A673 (cell line): ENCODE measurements around the gene RSRC1. TPM values are rescaled to one million over a fixed set of nuclear protein-coding genes. Genes with fewer than 3 reads are reported as not detected.

Experiments used
- BruUV-seq: library from RNA; stranded (reverse); fragments of 400-500 nt; replicated peaks from 2 replicates; lab custom pipeline; 2021; lab: Mats Ljungman, UMichigan
- CTCF ChIA-PET: fragments of 300-600 bp; sonication (Branson Sonifier 250); formaldehyde crosslinking; loops from one replicate; lab custom pipeline; 2022; ENCODE audit warnings: antibody characterized with exemption; lab: Charles Lee
- POLR2A ChIA-PET: fragments of 300-600 bp; sonication (Branson Sonifier 250); formaldehyde crosslinking; loops from one replicate; lab custom pipeline; 2022; ENCODE audit warnings: antibody characterized with exemption; ENCODE audit not compliant: low non-redundant PET; lab: Charles Lee
- DNase-seq: peaks from one replicate; pipeline ENCODE4 v3.0.0-alpha.2; 2015; ENCODE audit warnings: low spot score
- H3K27ac ChIP-seq: fragments of 200-600 bp; sonication (generic); 2 replicates; pipeline ENCODE4 v1.5.1; 2016; ENCODE audit warnings: mixed run types, low read depth, mild to moderate bottlenecking, mixed read lengths, antibody characterized with exemption, low read length; ENCODE audit not compliant: poor library complexity, severe bottlenecking
- H3K27me3 ChIP-seq: fragments of 200-600 bp; sonication (generic); replicated peaks from 2 replicates; pipeline ENCODE4 v1.6.1; 2017; ENCODE audit warnings: mixed run types, low read depth, mild to moderate bottlenecking, mixed read lengths, antibody characterized with exemption, low read length; ENCODE audit not compliant: insufficient read depth, poor library complexity
- H3K36me3 ChIP-seq: fragments of 200-600 bp; sonication (generic); 2 replicates; pipeline ENCODE4 v1.6.1; 2016; ENCODE audit warnings: mixed run types, mild to moderate bottlenecking, mixed read lengths, antibody characterized with exemption, low read length; ENCODE audit not compliant: insufficient read depth, poor library complexity, severe bottlenecking
- H3K4me1 ChIP-seq: fragments of 200-600 bp; sonication (generic); 2 replicates; pipeline ENCODE4 v1.6.1; 2017; ENCODE audit warnings: mixed run types, mild to moderate bottlenecking, mixed read lengths, antibody characterized with exemption, low read length; ENCODE audit not compliant: insufficient read depth, poor library complexity, severe bottlenecking
- H3K4me3 ChIP-seq: fragments of 200-600 bp; sonication (generic); 2 replicates; pipeline ENCODE4 v1.5.1; 2016; ENCODE audit warnings: low read depth, mixed run types, mild to moderate bottlenecking, mixed read lengths, low read length; ENCODE audit not compliant: poor library complexity, severe bottlenecking
- H3K9me3 ChIP-seq: fragments of 200-600 bp; sonication (generic); 2 replicates; pipeline ENCODE4 v1.6.1; 2016; ENCODE audit warnings: mixed run types, low read depth, mild to moderate bottlenecking, mixed read lengths, antibody characterized with exemption, low read length; ENCODE audit not compliant: poor library complexity, severe bottlenecking
- EZH2 ChIP-seq: fragments of 200-600 bp; sonication (generic); IDR thresholded peaks from 2 replicates; pipeline ENCODE4 v1.6.1; 2017; ENCODE audit warnings: borderline replicate concordance, low read depth, mild to moderate bottlenecking, mixed read lengths, antibody characterized with exemption, low read length; ENCODE audit not compliant: poor library complexity, severe bottlenecking
- intact Hi-C: fragments of 100-400 bp; cut with micrococcal nuclease; formaldehyde crosslinking; loops from one replicate; pipeline ENCODE4 v1.10.0; 2022; ENCODE audit not compliant: unreplicated experiment
- total RNA-seq: library from RNA; stranded (reverse); gene quantifications from 2 replicates; pipeline ENCODE4 v1.2.3, GENCODE V29; 2021
- TF ChIP-seq, protein P1 (sequence below): fragments of 300-800, 200-600 bp; sonication (generic); conservative IDR thresholded peaks from 2 replicates; pipeline ENCODE4 v1.5.1; 2017; ENCODE audit warnings: low read depth, mild to moderate bottlenecking, antibody characterized with exemption, low read length, moderate library complexity, mixed read lengths

RSRC1 gene
- total RNA-seq, 1 experiment from 2014 or later: 59.4 TPM

DNA sequence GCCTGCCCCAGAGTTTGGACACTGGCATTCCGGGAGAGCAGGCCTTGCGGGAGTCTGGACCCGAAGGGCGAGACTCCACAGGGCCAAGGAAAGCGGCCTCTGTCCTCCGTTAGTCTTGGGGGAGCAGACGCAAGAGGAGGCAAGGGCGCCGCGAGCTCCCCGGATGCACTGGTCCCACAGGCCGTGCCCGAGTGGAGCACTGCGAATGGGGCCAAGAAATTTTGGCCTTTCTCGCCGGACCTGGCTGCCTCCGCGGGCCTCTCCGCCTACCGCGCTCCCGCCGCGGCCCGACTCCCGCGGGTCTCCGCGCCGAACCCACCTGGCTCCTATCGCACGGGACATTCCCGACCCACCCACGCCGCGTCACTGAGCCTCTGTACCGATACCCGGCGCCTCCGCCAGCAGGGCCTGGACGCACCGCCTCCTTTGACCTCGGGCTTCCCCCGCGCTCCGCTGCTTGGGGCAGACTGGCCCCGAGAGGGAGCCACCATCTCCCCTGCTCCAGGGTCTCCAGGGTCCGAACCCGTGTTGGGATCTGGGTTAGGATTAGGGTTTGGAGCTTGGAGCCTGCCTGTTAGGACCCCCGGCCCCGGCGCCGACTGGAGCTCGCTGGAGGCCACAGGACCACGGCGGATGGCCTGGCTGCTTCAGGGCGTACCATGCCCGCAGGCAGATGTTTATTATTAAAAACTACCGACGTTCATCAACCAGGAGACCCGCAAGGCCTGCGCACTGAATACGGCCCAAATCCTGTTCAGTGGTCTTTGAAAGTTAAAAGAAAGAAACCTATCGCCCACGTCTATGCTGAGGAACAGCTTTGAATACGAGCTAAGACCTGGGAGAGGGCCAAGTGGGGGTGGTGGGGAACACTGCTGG is 15.4 kb upstream of the RSRC1 start:
- no peak for TF ChIP-seq EZH2
- TF ChIP-seq, protein P1, sequence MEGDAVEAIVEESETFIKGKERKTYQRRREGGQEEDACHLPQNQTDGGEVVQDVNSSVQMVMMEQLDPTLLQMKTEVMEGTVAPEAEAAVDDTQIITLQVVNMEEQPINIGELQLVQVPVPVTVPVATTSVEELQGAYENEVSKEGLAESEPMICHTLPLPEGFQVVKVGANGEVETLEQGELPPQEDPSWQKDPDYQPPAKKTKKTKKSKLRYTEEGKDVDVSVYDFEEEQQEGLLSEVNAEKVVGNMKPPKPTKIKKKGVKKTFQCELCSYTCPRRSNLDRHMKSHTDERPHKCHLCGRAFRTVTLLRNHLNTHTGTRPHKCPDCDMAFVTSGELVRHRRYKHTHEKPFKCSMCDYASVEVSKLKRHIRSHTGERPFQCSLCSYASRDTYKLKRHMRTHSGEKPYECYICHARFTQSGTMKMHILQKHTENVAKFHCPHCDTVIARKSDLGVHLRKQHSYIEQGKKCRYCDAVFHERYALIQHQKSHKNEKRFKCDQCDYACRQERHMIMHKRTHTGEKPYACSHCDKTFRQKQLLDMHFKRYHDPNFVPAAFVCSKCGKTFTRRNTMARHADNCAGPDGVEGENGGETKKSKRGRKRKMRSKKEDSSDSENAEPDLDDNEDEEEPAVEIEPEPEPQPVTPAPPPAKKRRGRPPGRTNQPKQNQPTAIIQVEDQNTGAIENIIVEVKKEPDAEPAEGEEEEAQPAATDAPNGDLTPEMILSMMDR: no peak
- H3K27me3 ChIP-seq: peaks cover 4% of the 10 kb centered on the region
- no peak for DNase-seq
- H3K9me3 ChIP-seq: no peaks in the 10 kb centered on the region
- no peaks in the 10 kb centered on the region for H3K36me3 ChIP-seq
- no TSS peak for BruUV-seq
- POLR2A ChIA-PET: no interaction called here
- intact Hi-C loops: loop anchor here (5.0 to 10.0 kb wide), 2 partner anchors 218 to 440 kb away; no protein-coding TSS in a partner anchor
- no peak overlapping the region for H3K27ac ChIP-seq
- CTCF ChIA-PET: no interaction called here
- H3K4me3 ChIP-seq: no peak overlapping the region
- H3K4me1 ChIP-seq: no peaks in the 10 kb centered on the region

DNA sequence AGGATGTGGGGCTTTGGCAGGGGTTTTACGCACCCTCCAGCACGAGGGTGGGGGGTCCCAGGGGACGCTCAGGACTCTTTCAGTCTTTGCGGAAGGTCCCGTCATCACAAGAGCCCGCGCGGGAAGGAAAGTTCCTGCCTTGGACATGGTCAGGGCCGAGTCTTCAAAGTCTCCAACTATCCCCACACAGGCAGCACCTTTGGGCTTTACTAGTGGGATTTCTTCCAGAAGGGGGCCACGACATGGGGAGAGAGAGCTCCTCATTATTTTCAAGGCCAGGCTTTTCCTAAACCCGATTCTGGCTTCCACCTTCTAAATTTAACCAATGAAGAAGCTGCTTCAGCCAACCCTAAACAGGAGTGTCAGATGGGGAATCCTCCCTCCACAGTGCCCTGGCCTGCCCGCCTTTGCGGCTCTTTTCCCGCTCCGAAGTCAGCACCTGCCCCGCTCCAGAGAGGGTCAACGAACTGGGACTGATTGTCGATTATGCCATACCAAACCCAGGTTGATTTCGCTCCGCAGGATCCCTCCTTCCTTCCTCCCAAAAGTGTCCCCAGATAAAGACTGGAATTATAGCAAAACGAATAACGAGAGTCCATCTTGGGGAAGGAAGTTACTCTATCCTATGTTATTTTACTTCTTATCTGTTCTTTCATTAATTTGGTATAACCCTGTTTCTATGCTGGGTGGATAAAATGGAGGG is 14.6 kb upstream of the RSRC1 start:
- H3K4me1 ChIP-seq: no peaks in the 10 kb centered on the region
- BruUV-seq: no TSS peak
- ChIA-PET CTCF (no interaction called here), POLR2A (no interaction called here)
- TF ChIP-seq EZH2: no peak
- TF ChIP-seq, protein P1: no peak
- no peak for DNase-seq
- no peak overlapping the region for H3K27ac ChIP-seq
- no peaks in the 10 kb centered on the region for H3K36me3 ChIP-seq
- no peak overlapping the region for H3K4me3 ChIP-seq
- H3K9me3 ChIP-seq: no peaks in the 10 kb centered on the region
- peaks cover 4% of the 10 kb centered on the region for H3K27me3 ChIP-seq
- intact Hi-C loops: loop anchor here (5.0 to 10.0 kb wide), 2 partner anchors 217 to 440 kb away; no protein-coding TSS in a partner anchor

DNA sequence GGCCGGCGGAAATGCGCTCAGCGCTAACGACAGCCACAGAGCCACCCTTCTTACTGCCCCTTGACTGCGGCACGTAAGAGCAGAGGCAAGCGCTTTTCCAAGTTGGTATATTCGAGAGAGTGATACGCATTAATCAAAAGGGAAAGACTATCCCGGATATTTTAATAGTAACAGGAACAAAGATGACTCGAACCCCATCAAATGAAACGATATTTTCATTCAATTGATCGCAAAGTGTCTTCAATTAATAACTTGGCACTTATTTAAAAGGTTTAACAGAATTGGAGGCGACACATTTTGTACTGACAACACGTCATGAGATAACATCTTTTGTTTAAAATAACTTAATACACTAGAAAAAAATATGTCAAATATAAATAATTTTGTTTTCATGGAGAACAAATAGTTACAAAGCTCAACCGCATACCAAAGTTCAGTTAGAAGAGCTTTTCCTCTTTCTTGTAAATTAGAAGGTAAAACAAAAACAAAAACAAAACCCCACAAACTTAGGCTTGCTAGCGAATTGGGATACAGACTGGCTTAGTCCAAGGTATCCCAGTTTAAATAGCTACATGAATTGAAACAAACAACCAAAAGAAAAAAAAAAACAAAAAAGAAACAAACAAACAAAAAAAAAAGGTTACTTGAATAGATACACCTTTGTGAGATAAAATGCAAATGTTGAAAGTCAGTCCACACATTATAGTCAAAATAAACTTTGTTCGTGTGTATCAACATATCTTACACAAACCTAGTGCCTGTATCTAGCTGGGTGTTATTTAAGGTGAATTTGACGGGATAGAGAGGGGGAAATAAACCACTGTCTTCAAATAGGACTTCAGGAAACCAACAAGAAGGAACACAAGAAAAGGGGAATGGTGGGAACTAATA is 13.8 kb upstream of the RSRC1 start:
- H3K4me3 ChIP-seq: no peak overlapping the region
- no TSS peak for BruUV-seq
- H3K4me1 ChIP-seq: no peaks in the 10 kb centered on the region
- intact Hi-C loops: loop anchor here (5.0 to 10.0 kb wide), 2 partner anchors 216 to 439 kb away; no protein-coding TSS in a partner anchor
- H3K27ac ChIP-seq: no peak overlapping the region
- ChIA-PET CTCF (no interaction called here), POLR2A (no interaction called here)
- no peak for DNase-seq
- peaks cover 4% of the 10 kb centered on the region for H3K27me3 ChIP-seq
- TF ChIP-seq, protein P1: no peak
- TF ChIP-seq EZH2: no peak
- no peaks in the 10 kb centered on the region for H3K9me3 ChIP-seq
- no peaks in the 10 kb centered on the region for H3K36me3 ChIP-seq
